NCI-H2196 treated with DMSO at 0.1 percent for 48 hours (cell line): Measurements from ENCODE around the gene ADGRV1.
A peak's percentile ranks its signal among the peaks of the same experiment; 100 is the strongest.

ENCODE experiments used
- DNase-seq: peaks from one replicate; lab custom pipeline; 2025; ENCODE audit not compliant: unreplicated experiment; lab: John Stamatoyannopoulos, UW

The ADGRV1 gene

DNA sequence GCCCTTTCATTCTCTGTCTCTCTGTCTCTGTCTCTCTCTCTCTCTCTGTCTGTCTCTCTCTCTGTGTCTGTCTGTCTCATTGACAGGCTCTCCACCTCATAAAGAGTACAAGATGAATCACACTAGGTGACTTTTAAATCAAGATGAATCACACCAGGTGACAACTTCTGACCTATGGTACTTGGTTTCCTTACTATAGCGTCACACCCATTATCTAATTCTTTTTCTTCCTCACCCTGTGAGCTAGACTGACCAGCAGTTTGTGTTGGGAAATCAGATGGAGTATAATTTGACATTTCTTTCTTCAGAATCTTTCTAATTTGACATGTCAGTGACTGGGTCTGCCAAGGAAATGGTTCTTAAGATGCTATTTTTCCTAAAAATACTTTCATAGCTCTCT is 591.6 kb downstream of the ADGRV1 start:
- no peak for DNase-seq

- DNase-seq, result no peak
Measured at GRCh38 chr5:91150636-91151035, 592.0 kb downstream of the ADGRV1 start.

- no peak for DNase-seq
Measured at GRCh38 chr5:91151947-91152346, 593.4 kb downstream of the ADGRV1 start.

- DNase-seq, result no peak
Measured at GRCh38 chr5:91154338-91154737, 595.7 kb downstream of the ADGRV1 start.

DNA sequence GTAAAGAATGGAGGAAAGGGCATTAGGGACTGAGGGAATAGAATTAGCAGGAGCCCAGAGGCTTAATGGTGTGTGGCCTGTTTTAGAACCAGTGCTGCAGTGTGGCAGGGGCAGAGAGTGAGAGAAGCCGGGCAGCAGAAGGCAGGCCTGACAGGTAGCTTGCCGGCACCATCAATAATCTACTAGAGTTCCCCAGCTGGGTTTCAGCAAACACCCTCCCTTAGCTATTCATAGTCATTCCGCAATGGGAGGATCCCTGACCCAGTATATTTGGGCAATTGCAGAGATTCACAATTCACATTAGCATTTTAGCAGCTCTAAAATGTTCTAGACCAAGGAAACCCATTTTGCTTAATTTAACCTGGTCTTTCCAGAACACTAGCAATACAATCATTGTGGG is 596.7 kb downstream of the ADGRV1 start:
- DNase-seq, result no peak

DNA sequence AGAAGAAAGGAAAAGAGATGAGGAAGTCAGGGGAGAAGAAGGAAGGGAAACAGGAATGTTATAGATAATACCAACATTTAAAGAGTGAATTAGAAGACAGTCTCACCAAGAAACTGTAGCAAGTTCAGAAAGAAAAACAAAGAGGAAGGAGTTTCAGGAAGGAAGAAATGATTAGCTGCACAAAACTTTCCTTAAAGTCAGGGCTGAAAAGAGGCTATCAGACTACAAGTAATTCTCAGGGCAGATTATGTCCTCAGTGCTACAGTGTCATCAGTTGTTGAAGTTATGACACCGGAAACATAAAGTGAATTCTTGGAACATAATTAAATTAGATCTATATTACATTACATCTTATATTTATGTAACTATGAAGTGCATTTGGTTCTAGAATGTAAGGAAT is 597.6 kb downstream of the ADGRV1 start:
- no peak for DNase-seq

GRCh38 chr5:91158011-91158410 is 599.4 kb downstream of the ADGRV1 start:
- no peak for DNase-seq

DNA sequence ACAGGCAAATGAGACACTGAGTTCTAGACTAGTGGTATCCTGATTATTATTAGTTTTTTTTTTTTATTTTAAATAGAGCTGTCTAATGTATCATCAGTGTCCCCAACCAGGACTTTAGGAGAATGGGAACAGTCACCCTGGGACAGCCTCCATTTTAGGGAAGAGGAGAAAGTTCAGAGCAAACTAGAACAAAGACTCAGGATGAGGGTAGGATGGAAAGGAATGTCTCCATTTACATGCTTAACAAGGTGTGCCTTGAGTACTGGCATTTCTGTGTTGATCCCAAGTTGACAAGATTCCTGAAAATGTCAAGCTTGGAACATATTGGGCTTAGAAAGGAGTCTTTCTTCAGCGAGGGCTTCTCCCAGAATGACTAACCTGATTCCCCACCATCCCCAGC is 601.0 kb downstream of the ADGRV1 start:
- no peak for DNase-seq

DNA sequence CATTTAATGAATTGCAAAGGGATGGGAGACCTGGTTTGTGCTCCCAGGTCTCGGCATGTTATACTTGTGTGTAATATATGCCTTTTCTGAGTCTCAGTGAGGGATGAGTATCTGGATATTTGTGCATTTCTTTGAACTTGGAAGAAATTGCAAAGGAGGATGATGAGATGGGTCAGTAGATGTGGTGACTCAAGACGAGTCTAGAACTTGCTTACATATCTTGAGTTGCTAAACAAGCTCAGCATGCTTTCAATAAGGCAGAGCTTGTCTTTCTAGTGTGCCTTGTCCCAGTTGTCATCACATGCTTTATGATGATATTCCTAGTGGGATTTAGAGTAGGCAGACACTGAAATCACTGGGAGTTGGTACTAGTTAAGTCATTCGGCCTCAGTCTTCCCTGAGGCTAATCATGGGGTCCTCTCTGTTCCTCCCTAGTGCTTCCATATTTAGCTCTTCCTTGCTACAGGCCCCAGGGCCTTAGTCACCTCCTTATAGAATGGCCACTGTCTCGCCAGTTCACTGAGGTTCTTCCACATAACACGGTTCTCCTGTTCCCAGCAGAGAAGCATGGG is 602.2 kb downstream of the ADGRV1 start:
- DNase-seq, result no peak

- DNase-seq, result peak; percentile 29
Measured at GRCh38 chr5:91162534-91163381, 604.2 kb downstream of the ADGRV1 start.

GRCh38 chr5:91164424-91164823 is 605.8 kb downstream of the ADGRV1 start:
- no peak for DNase-seq

DNA sequence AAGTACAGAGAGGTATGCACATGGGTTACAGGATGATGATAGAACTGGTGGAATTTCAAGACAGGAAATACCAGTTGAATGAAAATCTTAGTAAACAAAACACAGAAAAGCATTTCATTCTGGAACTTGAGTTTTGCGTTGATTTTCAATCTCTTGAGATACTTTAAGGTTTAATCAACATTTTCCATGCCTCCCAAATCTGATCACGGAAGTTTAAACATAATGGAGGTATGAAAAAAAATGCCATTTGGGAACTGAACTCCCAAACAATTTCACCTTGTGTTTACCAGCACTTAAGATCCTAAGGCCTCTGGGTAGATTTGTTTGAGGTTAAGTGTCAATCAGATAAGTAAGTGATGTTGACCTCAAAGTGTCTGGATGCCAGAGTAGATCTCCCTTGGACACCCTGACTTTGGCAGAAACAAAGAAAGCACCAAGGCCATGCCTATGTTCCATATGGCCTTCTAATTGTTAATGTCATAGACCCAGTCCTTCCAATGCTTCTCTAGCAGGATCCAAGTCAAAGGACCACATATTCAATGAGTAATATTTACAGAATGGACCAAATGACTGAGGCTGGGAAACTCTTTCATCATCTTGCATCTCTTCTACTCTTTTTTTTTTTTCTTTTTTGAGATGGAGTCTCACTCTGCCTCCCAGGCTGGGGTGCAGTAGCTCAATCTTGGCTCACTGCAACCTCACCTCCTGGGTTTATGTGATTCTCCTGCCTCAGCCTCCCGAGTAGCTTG is 607.6 kb downstream of the ADGRV1 start:
- no peak for DNase-seq

DNA sequence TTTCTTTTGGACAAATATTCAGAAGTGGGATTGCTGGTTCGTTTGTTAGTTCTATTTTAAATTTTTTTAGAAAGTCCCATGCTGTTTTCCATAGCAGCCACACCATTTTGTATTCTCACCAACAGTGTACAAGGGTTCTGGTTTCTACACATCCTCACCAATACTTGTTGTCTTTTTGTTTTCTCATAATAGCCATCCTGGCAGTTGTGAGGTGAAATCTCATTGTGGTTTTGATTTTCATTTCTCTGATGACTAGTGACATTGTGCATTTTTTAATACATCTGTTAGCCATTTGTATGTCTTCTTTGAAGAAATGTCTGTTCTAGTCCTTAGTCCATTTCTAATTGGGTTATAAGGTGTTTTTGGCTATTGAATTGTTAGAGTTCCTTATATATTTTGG is 610.3 kb downstream of the ADGRV1 start:
- no peak for DNase-seq

DNA sequence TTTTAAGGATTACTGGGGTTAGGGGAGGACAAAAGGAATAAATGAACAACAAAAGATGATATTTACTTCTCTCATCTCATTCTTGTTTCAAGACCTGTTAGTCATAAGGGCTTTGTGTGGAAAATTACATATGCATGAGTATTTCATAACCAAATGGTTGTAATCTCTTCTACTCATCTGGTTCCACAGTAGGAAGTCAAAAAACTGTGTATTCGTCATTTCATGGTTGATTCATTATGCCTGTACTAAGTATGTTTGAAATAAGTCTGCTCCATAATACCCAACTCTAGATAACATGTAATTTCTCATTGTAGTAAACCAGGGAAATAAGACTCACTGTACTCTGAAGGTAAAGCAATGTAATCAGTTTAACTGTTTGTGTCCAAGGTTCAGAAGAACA is 611.7 kb downstream of the ADGRV1 start:
- no peak for DNase-seq

- no peak for DNase-seq
Measured at GRCh38 chr5:91171322-91171721, 612.7 kb downstream of the ADGRV1 start.

DNA sequence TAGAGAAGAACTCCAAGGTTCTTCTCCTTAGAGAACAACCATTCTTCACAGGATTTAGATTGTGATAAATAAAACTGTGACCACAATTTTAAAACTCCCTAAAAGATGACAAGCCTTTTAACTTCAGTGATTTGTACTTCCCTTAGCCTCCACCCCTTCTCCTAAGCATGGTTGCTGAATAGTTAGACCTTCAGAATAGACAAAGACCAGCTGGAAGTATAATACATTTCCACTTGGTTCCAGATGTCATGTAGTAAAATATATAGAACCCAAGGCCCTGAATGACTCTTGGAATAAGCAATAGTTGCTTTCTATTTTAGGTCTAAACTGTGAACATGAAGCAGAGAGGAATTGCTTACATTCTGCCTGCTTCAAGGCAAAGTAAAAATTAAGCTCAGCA is 615.8 kb downstream of the ADGRV1 start:
- no peak for DNase-seq

DNA sequence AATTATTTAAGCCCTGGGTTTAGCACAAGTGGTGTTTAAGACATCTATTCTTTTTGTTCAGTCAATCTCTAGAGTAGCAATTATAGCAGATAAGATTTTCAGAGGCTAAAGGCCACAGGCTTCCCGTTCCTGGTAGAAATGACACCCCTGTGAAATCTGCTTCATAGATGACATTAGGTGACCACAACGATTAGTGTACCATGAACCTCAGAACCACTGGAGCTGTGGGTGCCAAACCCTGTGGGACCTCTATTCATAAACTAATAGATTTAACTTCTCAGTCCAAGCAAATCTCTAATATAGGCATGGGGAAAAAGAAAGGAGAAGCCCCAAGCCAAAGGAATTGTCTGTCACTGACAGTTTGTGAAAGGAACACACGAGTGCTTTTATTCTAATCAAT is 617.1 kb downstream of the ADGRV1 start:
- DNase-seq, result no peak

DNA sequence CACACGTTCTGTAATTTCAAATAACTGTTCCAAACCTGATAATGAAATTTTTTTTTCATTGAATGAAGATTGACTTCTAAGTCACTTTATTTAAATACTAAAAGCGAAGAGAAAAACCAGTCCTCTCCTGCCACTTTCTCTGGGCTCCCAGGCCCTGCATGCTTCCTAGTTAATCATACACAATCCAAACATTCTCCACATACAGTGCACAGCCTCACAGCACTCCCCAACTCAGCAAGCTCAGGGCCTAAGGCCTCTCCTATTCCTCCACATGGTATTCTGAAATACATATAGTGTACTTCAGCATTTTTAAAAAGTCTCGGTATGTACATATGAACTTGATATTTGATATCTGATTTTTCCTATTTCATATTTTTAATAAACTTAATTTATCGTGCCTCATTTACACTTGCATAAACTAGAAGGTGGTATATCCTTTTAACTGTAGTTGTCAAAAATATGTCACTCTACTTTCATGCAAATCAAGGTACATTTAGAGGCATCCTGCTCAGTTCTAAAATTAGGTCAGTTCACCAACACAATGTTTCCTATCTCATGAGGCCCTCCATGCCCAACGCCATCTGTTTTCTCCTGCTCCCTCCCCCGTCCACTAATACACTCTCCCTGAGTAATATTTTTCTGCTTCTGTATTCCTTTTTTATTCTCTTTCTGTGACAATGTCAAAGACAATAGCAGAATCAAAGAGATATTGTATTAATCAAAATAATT is 617.9 kb downstream of the ADGRV1 start:
- no peak for DNase-seq

GRCh38 chr5:91177085-91177484 is 618.5 kb downstream of the ADGRV1 start:
- DNase-seq, result no peak

- no peak for DNase-seq
Measured at GRCh38 chr5:91177639-91178038, 619.0 kb downstream of the ADGRV1 start.

- no peak for DNase-seq
Measured at GRCh38 chr5:91178461-91178860, 619.9 kb downstream of the ADGRV1 start.
